GM23338 (cell line): ENCODE results near the gene PHF5A. TPM values are rescaled to one million over a fixed set of nuclear protein-coding genes. Genes with fewer than 3 reads are reported as not detected.
A peak's percentile ranks its signal among the peaks of the same experiment; 100 is the strongest.
"Not testable (repeated sequence)": the region's sequence is repeated elsewhere in the genome, so short reads cannot be mapped to it uniquely, and the experiment has no call there.

Source experiments
- ATAC-seq: fragments of 200-7000 bp; cut with Tn5 transposase; 3 replicates; pipeline ENCODE4 v1.9.1; 2020
- DNase-seq: peaks from one replicate; pipeline ENCODE4 v3.0.0-alpha.2; 2015; ENCODE audit warnings: low spot score
- H2AFZ ChIP-seq: fragments of 200-600 bp; sonication (generic); 2 replicates; pipeline ENCODE4 v1.8.0; 2016; ENCODE audit warnings: antibody characterized with exemption, mild to moderate bottlenecking, moderate library complexity
- H3F3A ChIP-seq: fragments of 200-600 bp; sonication (generic); replicated peaks from 2 replicates; pipeline ENCODE4 v1.8.0; 2017; ENCODE audit warnings: antibody characterized with exemption, mixed run types, low read depth
- H3K27ac ChIP-seq: fragments of 200-600 bp; sonication (generic); 2 replicates; pipeline ENCODE4 v1.6.1; 2016; ENCODE audit warnings: low read depth
- H3K27me3 ChIP-seq: fragments of 200-600 bp; sonication (generic); 2 replicates; pipeline ENCODE4 v1.8.0; 2016; ENCODE audit warnings: mild to moderate bottlenecking, mixed run types, moderate library complexity; ENCODE audit not compliant: insufficient read depth
- H3K36me3 ChIP-seq: fragments of 200-600 bp; sonication (generic); 2 replicates; pipeline ENCODE4 v1.8.0; 2016; ENCODE audit warnings: mild to moderate bottlenecking; ENCODE audit not compliant: insufficient read depth
- H3K4me1 ChIP-seq: fragments of 200-600 bp; sonication (generic); 2 replicates; pipeline ENCODE4 v1.8.0; 2016; ENCODE audit warnings: mild to moderate bottlenecking, moderate library complexity; ENCODE audit not compliant: insufficient read depth
- H3K4me2 ChIP-seq: fragments of 200-600 bp; sonication (generic); 2 replicates; pipeline ENCODE4 v1.7.1; 2017; ENCODE audit warnings: mixed run types
- H3K4me3 ChIP-seq: fragments of 200-600 bp; sonication (generic); 2 replicates; pipeline ENCODE4 v1.6.1; 2016; ENCODE audit warnings: mixed run types
- H3K79me2 ChIP-seq: fragments of 200-600 bp; sonication (generic); replicated peaks from 2 replicates; pipeline ENCODE4 v1.8.0; 2017; ENCODE audit warnings: mild to moderate bottlenecking; ENCODE audit not compliant: insufficient read depth
- H3K9me2 ChIP-seq: fragments of 200-600 bp; sonication (generic); 2 replicates; pipeline ENCODE4 v1.8.0; 2017; ENCODE audit not compliant: insufficient read depth
- H4K20me1 ChIP-seq: fragments of 200-600 bp; sonication (generic); replicated peaks from 2 replicates; pipeline ENCODE4 v1.8.0; 2017; ENCODE audit warnings: mild to moderate bottlenecking; ENCODE audit not compliant: insufficient read depth
- H3K27ac Mint-ChIP-seq: 2 replicates; pipeline ENCODE4 v1.8.0; 2020; ENCODE audit warnings: inconsistent platforms, mild to moderate bottlenecking, moderate library complexity, mixed read lengths
- H3K27me3 Mint-ChIP-seq: 3 replicates; pipeline ENCODE4 v1.8.0; 2022; ENCODE audit warnings: low read depth, mild to moderate bottlenecking, moderate library complexity, mixed read lengths, inconsistent platforms; ENCODE audit not compliant: insufficient read depth, poor library complexity
- H3K36me3 Mint-ChIP-seq: 3 replicates; pipeline ENCODE4 v1.8.0; 2021; ENCODE audit warnings: low read depth, mild to moderate bottlenecking, inconsistent platforms, moderate library complexity, mixed read lengths
- H3K4me1 Mint-ChIP-seq: 3 replicates; pipeline ENCODE4 v1.8.0; 2020; ENCODE audit warnings: mild to moderate bottlenecking, inconsistent platforms, mixed read lengths
- H3K4me3 Mint-ChIP-seq: 3 replicates; pipeline ENCODE4 v1.8.0; 2021; ENCODE audit warnings: moderate library complexity, mild to moderate bottlenecking, inconsistent platforms, mixed read lengths
- H3K9me3 Mint-ChIP-seq: 3 replicates; pipeline ENCODE4 v1.8.0; 2020; ENCODE audit warnings: moderate library complexity, mild to moderate bottlenecking, inconsistent platforms, mixed read lengths
- CREB1 ChIP-seq: fragments of 250-450 bp; sonication (Bioruptor Pico); IDR thresholded peaks from 2 replicates; pipeline ENCODE4 v1.5.0; 2020; ENCODE audit warnings: low read depth, mild to moderate bottlenecking, moderate library complexity
- EZH2 ChIP-seq: fragments of 200-600 bp; sonication (generic); IDR thresholded peaks from one replicate; pipeline ENCODE4 v1.8.0; 2017; ENCODE audit warnings: antibody characterized with exemption, mild to moderate bottlenecking, low read depth; ENCODE audit not compliant: unreplicated experiment
- EZH2phosphoT487 ChIP-seq: fragments of 200-600 bp; sonication (generic); IDR thresholded peaks from one replicate; pipeline ENCODE4 v1.8.1; 2018; ENCODE audit warnings: antibody characterized with exemption; ENCODE audit not compliant: unreplicated experiment
- JUNB ChIP-seq: IDR thresholded peaks from one replicate; pipeline ENCODE4 v1.6.1; 2016; ENCODE audit warnings: antibody characterized with exemption; ENCODE audit not compliant: unreplicated experiment
- NANOG ChIP-seq: IDR thresholded peaks from 2 replicates; pipeline ENCODE4 v1.6.1; 2016; ENCODE audit warnings: antibody characterized with exemption, borderline replicate concordance
- POLR2AphosphoS5 ChIP-seq: IDR thresholded peaks from 2 replicates; pipeline ENCODE4 v1.6.1; 2016; ENCODE audit warnings: antibody characterized with exemption, low read depth
- STAT1 ChIP-seq: IDR thresholded peaks from one replicate; pipeline ENCODE4 v1.6.1; 2016; ENCODE audit warnings: antibody characterized with exemption; ENCODE audit not compliant: unreplicated experiment
- ZNF114 ChIP-seq: fragments of 250-450 bp; sonication (Bioruptor Pico); IDR thresholded peaks from 2 replicates; pipeline ENCODE4 v1.5.0; 2020; ENCODE audit warnings: mild to moderate bottlenecking, moderate library complexity
- polyA plus RNA-seq: library from polyadenylated mRNA; unstranded; fragments of >200 nt; fragmentation: Nextera tagmentation; extraction: Ambion mirVana; gene quantifications from 2 replicates; pipeline ENCODE4 v1.2.1, GENCODE V29; 2016
- total RNA-seq: library from RNA; depleted of rRNA; stranded (reverse); fragments of >200 nt; shearing (Covaris generic); gene quantifications from 2 replicates; pipeline ENCODE4 v1.2.3, GENCODE V29; 2014
- TF ChIP-seq, protein P1 (sequence below): IDR thresholded peaks from 2 replicates; pipeline ENCODE4 v1.6.1; 2016; ENCODE audit warnings: antibody characterized with exemption

Gene PHF5A
- total and polyA plus RNA-seq, 2 experiments from 2014 or later: 49.4 to 115 TPM

DNA sequence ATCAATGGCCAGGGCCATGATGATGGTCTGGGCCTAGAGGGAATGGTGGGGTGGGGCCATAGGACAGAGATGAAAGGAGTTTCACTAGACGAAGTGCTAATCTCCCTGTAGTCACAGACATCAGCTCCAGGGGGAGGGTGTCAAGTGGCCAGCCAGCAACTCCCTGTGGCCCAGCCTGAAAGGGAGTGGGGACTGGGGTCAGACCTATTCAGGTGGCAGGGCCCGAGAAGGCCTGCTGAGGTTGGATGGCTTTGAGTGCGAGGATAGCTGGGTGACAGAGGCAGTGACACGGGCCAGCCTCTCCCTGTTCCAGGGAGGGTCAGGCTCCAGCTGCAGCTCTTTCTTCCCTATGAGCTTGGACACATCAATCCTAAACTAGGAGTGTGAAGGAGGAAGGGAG is 32.9 kb downstream of the PHF5A start:
- peaks cover 53% of the 10 kb centered on the region for H3K36me3 Mint-ChIP-seq
- Histone ChIP-seq H3K4me2 (no peak overlapping the region), H3K79me2 (peaks cover 56% of the 10 kb centered on the region), H3K27ac (no peak overlapping the region), H4K20me1 (peaks cover 40% of the 10 kb centered on the region), H3K4me3 (no peak overlapping the region), H2AFZ (no peak overlapping the region), H3K27me3 (no peaks in the 10 kb centered on the region), H3F3A (peaks cover 27% of the 10 kb centered on the region; the same call in 1 of the 2 replicates), H3K36me3 (peaks cover 24% of the 10 kb centered on the region), H3K9me2 (no peaks in the 10 kb centered on the region), H3K4me1 (no peaks in the 10 kb centered on the region)
- H3K9me3 Mint-ChIP-seq: no peaks in the 10 kb centered on the region; the same call in 2 of the 3 replicates
- no peak for TF ChIP-seq CREB1 (CRISPR knock-in tag)
- TF ChIP-seq STAT1: no peak
- no peak for TF ChIP-seq ZNF114 (CRISPR knock-in tag)
- H3K4me1 Mint-ChIP-seq: no peaks in the 10 kb centered on the region; the same call in 2 of the 3 replicates
- DNase-seq (no peak), ATAC-seq (no peak)
- no peak overlapping the region for H3K27ac Mint-ChIP-seq
- H3K27me3 Mint-ChIP-seq: peaks cover 3% of the 10 kb centered on the region
- no peak overlapping the region for H3K4me3 Mint-ChIP-seq

GRCh38 chr22:41434361-41435003 is 34.0 kb downstream of the PHF5A start:
- not testable (repeated sequence) for H3K27me3 Mint-ChIP-seq

DNA sequence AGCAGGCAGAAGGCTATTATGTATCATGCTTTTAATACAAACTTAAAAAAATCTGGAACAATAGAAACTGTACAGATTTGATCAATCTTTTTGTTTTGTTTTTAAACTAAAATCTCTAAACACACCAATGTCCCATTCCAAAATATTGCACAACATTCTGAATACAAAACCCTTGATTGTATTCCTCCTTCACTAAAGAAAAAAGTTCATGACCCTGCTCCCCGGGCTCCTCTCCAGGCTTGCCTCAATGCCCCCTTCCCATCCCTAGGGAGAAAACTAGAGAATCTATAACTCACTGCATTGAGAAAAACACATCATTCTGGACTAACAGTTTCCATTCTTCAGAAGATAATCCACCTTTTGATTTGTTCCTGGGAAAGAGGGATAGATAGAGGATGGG is 35.0 kb downstream of the PHF5A start:
- H3K4me1 ChIP-seq, H3K4me3 Mint-ChIP-seq, H3K4me1 Mint-ChIP-seq, H3K27me3 Mint-ChIP-seq, H3K27ac ChIP-seq, H3K9me3 Mint-ChIP-seq, H3K27ac Mint-ChIP-seq, H3K9me2 ChIP-seq, H2AFZ ChIP-seq, DNase-seq, H3K4me3 ChIP-seq, H3K27me3 ChIP-seq, H3K4me2 ChIP-seq, ATAC-seq: not testable (repeated sequence)
- Histone ChIP-seq H3F3A (peaks cover 29% of the 10 kb centered on the region; the same call in 1 of the 2 replicates), H4K20me1 (peaks cover 29% of the 10 kb centered on the region), H3K36me3 (peaks cover 24% of the 10 kb centered on the region), H3K79me2 (peaks cover 35% of the 10 kb centered on the region)
- H3K36me3 Mint-ChIP-seq: peaks cover 47% of the 10 kb centered on the region

More at GRCh38 chr22:41434361-41435003, 34.0 kb downstream of the PHF5A start:
- Histone ChIP-seq H3K36me3 (peaks cover 24% of the 10 kb centered on the region), H3K79me2 (peaks cover 45% of the 10 kb centered on the region), H3F3A (peaks cover 29% of the 10 kb centered on the region; the same call in 1 of the 2 replicates), H4K20me1 (peaks cover 37% of the 10 kb centered on the region)
- H3K27me3 ChIP-seq, H3K4me3 ChIP-seq, H3K4me3 Mint-ChIP-seq, ATAC-seq, H2AFZ ChIP-seq, H3K4me1 Mint-ChIP-seq, H3K4me1 ChIP-seq, H3K27ac Mint-ChIP-seq, H3K9me2 ChIP-seq, H3K9me3 Mint-ChIP-seq, H3K4me2 ChIP-seq, H3K27ac ChIP-seq, DNase-seq: not testable (repeated sequence)
- H3K36me3 Mint-ChIP-seq: peaks cover 53% of the 10 kb centered on the region

DNA sequence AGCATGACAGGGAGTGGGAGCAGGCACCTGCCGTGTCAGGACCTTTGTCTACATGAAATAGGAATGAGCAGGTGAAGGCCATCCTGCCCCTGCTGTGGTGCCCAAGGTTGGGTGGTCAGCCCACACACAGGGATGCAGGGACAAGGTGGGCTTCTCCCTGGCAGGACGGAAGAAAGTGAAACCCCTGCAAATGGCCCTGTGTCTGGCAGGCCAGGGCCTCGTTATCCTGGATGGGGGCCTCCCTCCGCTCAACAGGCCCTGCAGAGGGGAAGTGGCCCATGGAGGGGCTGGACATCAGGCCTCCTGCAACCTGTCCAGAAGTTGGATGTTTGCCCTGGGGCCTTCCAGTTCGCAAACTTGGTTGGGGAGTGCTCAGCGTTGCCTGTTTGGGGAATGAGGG is 36.8 kb downstream of the PHF5A start:
- peaks cover 20% of the 10 kb centered on the region; the same call in 1 of the 2 replicates for H3F3A ChIP-seq
- H3K27me3 ChIP-seq: no peaks in the 10 kb centered on the region
- Mint-ChIP-seq H3K27me3 (peaks cover 8% of the 10 kb centered on the region), H3K4me1 (no peaks in the 10 kb centered on the region; the same call in 2 of the 3 replicates), H3K4me3 (no peak overlapping the region), H3K36me3 (peaks cover 38% of the 10 kb centered on the region), H3K27ac (no peak overlapping the region), H3K9me3 (no peaks in the 10 kb centered on the region; the same call in 2 of the 3 replicates)
- 0 out of 2 replicates have a peak overlapping the region, but pooled peaks have one; percentile 45 for H3K27ac ChIP-seq
- no peak for ATAC-seq
- peaks cover 17% of the 10 kb centered on the region for H3K79me2 ChIP-seq
- no peak overlapping the region for H3K4me2 ChIP-seq
- DNase-seq: no peak
- H3K36me3 ChIP-seq: peaks cover 18% of the 10 kb centered on the region
- H3K9me2 ChIP-seq: no peaks in the 10 kb centered on the region
- H3K4me3 ChIP-seq: no peak overlapping the region
- peaks cover 18% of the 10 kb centered on the region for H4K20me1 ChIP-seq
- no peaks in the 10 kb centered on the region for H3K4me1 ChIP-seq
- no peak overlapping the region for H2AFZ ChIP-seq
- TF ChIP-seq, protein P1, sequence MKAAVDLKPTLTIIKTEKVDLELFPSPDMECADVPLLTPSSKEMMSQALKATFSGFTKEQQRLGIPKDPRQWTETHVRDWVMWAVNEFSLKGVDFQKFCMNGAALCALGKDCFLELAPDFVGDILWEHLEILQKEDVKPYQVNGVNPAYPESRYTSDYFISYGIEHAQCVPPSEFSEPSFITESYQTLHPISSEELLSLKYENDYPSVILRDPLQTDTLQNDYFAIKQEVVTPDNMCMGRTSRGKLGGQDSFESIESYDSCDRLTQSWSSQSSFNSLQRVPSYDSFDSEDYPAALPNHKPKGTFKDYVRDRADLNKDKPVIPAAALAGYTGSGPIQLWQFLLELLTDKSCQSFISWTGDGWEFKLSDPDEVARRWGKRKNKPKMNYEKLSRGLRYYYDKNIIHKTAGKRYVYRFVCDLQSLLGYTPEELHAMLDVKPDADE: no peak
- no peak for TF ChIP-seq NANOG
- no peak for TF ChIP-seq POLR2AphosphoS5
- no peak for TF ChIP-seq STAT1
- TF ChIP-seq JUNB: no peak
- TF ChIP-seq EZH2: no peak
- no peak for TF ChIP-seq EZH2phosphoT487
